GM18858 (cell line): ENCODE results near the gene HMG20A.
A peak's percentile ranks its signal among the peaks of the same experiment; 100 is the strongest.
"Not testable (repeated sequence)": the region's sequence is repeated elsewhere in the genome, so short reads cannot be mapped to it uniquely, and the experiment has no call there.

Source experiments
- ATAC-seq: cut with Tn5 transposase; IDR thresholded peaks from one replicate; pipeline ENCODE4 v1.9.1; 2021; ENCODE audit not compliant: unreplicated experiment

Gene HMG20A

DNA sequence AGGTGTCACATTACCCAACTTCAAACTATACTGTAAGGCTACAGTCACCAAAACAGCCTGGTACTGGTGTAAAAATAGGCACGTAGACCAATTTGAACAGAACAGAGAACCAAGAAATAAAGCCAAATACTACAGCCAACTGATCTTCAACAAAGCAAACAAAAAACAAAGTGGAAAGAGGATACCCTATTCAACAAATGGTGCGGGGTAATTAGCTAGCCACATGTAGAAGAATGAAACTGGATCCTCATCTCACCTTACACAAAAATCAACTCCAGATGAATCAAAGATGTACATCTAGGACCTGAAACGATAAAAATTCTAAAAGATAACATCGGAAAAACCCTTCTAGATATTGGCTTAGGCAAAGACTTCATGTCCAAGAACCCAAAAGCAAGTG is 13.8 kb upstream of the HMG20A start:
- ATAC-seq = no peak

DNA sequence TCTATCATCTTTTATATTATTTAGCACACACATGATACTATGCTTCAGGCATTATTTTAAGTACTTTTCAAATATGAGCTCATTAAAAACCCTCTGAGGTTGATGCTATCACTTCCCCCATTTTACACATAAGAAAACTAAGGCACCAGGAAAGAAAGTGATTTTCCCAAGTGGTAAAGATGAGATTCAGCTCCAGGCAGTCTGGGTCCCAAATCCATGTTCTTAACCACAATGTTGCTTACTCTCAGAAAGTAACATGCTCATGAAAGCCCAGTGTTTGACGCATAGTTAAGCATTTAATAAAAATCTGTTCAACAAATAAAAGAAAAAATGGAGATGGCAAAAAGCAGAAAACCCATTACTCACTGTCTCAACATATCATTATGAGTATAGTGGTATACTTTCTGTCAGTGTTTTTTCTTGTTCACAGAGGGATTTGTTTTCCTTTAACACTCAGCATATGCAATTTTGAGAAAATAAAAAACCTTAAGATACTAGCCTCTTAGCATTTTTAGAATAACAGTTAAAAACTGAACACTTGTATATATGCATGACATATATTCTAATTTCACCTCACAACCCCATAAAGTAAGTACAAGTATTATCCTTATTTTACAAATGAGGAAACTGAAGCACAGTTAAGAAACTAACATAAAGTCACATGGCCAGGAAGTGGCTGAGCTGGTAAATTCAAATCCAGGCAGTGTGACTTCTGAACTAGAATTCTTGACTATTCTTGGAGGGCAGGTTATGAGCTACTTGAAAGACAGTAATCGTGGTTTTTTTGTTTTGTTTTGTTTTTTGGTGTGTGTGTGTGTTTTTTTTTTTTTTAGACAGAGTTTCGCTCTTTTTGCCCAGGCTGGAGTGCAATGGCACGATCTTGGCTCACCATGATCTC is 11.2 kb upstream of the HMG20A start:
- ATAC-seq = no peak

- ATAC-seq = not testable (repeated sequence)
Measured at GRCh38 chr15:77410157-77410500, 10.6 kb upstream of the HMG20A start.

DNA sequence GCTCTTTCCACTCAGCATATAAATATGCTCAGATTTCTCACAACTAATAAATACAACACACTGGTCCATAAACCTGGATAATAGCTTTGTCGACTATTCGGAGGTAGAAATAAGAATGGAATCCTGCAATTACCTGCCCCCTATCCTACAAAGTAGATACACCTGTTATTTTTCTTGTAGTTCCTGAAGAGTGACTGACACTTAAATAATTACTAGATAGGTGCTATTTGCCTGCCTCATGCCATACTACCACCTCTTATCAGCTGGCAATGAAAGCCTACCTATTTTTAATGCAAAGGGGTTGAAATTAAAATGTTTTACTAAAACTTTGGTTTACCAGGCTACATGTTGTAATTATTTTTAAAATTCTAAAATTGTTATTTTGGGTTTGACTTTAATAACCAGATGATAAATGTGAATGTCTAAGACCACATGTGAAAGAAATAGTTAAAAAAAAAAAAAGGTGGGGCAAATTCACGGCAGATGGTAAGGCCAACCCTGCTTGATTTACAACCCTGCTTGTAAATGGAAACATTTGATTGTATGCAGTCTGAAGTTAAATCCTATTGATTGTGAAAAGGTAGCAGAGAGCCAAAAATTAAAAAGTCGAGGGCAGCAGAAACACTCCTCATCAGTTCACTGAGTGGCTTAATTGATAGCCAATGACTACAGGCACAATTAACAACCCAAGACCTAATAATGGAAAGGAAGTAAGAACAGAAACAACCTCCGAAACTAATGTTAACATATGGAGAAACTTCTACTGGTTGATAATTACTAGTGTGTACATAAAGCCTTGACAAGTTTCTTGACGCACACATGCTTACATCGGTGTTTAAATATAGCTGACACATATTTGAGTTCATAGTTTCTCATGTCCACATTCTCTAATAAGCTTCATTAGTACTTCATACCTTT is 9.7 kb upstream of the HMG20A start:
- ATAC-seq = no peak

DNA sequence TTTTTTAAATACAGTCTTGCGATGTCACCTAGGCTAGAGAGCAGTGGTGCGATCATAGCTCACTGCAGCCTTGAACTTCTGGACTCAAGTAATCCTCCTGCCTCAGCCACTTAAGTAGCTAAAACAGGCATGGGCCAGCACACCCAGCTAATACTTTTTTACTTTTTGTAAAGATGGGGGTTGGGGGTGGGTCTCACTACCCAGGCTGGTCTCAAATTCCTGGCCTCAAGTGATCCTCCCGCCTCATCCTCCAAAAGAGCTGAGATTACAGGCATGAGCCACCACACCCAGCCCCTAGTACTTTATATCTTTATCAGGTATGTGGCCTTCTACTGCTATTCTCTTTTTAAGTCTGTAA is 9.1 kb upstream of the HMG20A start:
- no peak for ATAC-seq

- no peak for ATAC-seq
Measured at GRCh38 chr15:77412972-77413698, 7.6 kb upstream of the HMG20A start.

DNA sequence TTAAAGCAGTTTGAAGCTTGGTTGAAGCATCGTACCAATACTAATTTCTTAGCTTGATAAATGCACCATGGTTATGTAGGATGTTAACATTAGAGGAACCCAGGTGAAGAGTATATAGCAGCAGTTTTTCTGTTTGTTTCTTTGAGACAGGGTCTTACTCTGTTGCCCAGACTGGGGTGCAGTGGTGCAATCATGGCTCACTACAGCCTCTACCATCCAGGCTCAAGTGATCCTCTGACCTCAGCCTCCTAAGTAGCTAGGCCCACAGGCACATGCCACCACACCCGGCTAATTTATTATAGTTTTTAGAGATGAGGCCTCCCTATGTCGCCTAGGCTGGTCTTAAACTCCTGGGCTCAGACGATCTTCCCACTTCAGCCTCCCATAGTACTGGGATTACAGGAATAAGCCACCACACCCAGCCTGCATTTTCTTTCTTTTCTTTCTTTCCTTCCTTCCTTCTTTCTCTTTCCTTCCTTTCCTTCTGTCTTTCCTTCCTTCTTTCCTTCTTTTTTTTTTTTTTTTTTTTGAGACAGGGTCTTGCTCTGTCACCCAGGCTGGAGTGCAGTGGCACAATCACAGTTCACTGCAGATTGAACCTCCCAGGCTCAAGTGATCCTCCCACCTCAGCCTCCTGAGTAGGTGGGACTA is 6.9 kb upstream of the HMG20A start:
- ATAC-seq = no peak

DNA sequence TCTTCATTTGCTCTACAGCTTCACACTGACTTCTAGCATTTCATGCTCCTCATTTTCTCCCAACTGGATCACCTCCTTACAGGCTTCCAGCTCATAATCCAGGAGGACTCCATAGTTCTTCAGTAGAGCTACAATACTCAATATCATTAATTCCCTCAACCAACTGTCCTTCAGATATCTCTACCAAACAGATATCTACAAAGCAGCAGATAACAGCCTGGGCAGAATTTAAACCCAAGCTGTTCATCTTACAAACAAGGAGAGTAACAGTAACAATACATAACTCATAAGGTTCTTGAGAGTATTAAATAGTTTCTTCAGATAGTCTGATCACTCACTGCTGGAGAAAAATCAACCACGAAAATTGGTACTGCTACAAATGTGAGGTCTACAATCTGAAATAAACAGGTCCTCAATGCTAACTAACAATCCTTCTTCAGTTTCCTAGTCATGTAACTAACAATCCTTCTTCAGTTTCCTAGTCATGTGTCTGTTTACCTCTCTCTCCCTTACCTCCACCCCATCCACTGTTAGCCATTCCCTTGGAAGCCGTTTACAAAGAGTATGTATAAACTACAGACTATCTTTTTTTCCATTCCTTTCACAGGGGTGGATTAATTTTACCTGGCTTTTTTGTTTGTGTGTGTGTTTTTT is 5.8 kb upstream of the HMG20A start:
- ATAC-seq = no peak

- ATAC-seq = no peak
Measured at GRCh38 chr15:77415450-77416147, 5.1 kb upstream of the HMG20A start.

GRCh38 chr15:77416148-77416455 is 4.6 kb upstream of the HMG20A start:
- ATAC-seq = no peak

DNA sequence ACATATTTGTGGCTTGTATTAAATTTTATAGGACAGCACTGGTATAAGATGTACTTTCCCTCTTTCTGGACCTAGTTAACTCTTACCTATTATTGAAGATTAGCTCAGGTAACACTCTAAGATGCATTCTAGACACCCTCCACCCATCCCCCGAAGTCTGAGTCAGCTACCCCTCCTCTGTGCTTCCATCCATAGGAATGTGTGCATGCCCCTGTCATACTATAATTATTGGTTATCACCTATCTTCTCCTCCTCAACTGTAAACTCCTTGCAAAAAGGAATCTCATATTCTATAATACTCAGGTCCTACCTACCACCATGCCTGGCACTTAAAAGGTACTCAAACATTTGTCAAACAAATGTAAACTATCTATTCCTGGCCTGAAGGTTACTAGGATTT is 3.7 kb upstream of the HMG20A start:
- ATAC-seq = no peak

- no peak for ATAC-seq
Measured at GRCh38 chr15:77417602-77418001, 3.1 kb upstream of the HMG20A start.

DNA sequence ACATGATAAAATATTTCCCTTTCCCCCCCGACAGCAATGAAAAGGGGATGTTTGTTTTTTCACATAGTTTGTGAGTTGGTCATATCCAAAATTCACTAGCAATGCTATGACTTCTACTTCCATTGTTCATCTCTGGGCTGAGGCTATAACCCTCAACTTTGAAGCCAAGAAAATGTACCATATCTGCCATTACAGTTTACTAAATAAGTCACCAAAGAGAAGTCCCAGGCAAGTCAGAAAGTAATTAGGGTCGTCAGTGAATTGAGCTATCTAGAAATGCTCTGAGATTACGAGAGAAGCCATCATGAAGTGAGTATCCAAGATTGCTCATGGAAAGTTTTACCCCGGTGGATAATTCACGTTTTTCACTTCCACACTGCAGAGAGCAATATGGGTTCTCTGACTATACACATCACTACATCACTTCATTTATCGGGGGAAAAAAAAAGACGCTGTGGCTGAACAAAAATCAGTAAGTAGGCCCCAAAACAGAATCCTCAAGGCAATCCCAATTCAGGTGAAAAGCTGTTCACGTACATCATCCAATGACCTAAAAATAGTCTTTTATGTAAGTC is 2.2 kb upstream of the HMG20A start:
- no peak for ATAC-seq

DNA sequence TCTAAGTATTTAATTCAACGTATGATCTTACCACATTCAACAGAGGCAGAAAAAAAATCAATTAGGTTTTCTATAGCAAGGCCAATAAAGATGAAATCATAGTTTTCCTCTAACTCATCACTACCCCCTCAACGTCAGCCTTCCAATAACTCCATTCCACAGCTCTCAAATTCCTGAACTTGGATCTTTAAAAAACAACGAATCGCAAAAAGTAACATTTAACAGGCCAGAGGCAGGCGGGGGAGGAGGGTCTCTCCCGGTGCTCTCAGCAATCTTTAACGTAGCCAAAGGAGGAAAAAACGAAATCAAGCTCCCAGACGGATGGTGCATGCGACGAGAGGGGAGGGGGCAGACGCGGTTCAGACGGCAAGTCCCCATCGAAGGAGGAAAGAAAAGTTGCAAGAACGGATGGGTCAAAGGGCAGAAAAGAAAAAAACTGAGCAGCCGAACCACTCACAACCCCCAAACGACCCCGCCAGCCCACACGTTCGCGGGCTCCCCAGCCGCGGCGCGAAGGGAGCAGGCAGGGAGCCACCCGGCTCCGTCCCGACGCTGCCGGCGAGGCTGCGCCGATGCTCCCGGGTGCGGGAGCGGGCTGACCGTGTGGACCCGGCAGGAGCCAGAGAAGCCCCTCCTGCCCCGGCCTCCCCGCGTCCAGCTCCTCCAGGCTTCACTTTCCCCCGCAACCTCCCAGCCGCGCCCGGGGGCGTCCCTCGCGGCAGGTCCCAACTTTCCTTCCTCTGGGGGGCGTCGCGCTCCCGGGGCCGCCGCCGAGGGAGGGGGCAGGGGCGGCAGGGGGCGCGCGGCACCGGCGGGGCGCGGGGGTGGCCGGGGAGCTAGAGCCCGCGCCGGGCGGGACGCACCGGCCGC is 1.5 kb upstream of the HMG20A start:
- ATAC-seq = peak; percentile 13

- peak; percentile 62 for ATAC-seq
Measured at GRCh38 chr15:77419836-77420609, 665 bp upstream of the HMG20A start, which contains the start of gene PEAK1. Gene PEAK1 (minus strand): TSS chr15:77420104. CDS start chr15:77181926, 238,178 bp downstream.

GRCh38 chr15:77421370-77421700 is 647 bp downstream of the HMG20A start:
- no peak for ATAC-seq

- ATAC-seq = no peak
Measured at GRCh38 chr15:77425104-77425503, 4.4 kb downstream of the HMG20A start.

DNA sequence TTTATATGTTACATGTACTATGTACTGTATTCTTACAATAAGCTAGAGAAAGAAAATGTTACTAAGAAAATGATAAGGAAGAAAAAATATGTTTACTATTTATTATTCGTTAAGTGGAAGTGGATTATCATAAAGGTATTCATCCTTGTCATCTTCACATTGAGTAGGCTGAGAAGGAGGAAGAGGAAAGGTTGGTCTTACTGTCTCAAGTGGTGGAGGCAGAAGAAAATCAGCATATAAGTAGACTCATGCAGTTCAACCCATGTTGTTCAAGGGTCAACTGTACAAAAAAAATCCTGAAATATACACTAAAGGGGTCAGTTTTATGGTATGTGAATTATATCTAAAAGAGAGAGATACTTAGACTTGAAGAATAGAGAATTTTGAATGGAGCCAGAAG is 5.7 kb downstream of the HMG20A start:
- ATAC-seq = no peak
